GM19455 (cell line): ENCODE measurements around the gene OLIG1.

Experiments
- ATAC-seq: cut with Tn5 transposase; IDR thresholded peaks from one replicate; pipeline ENCODE4 v1.9.1; 2021; ENCODE audit not compliant: unreplicated experiment

The OLIG1 gene, protein sequence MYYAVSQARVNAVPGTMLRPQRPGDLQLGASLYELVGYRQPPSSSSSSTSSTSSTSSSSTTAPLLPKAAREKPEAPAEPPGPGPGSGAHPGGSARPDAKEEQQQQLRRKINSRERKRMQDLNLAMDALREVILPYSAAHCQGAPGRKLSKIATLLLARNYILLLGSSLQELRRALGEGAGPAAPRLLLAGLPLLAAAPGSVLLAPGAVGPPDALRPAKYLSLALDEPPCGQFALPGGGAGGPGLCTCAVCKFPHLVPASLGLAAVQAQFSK

DNA sequence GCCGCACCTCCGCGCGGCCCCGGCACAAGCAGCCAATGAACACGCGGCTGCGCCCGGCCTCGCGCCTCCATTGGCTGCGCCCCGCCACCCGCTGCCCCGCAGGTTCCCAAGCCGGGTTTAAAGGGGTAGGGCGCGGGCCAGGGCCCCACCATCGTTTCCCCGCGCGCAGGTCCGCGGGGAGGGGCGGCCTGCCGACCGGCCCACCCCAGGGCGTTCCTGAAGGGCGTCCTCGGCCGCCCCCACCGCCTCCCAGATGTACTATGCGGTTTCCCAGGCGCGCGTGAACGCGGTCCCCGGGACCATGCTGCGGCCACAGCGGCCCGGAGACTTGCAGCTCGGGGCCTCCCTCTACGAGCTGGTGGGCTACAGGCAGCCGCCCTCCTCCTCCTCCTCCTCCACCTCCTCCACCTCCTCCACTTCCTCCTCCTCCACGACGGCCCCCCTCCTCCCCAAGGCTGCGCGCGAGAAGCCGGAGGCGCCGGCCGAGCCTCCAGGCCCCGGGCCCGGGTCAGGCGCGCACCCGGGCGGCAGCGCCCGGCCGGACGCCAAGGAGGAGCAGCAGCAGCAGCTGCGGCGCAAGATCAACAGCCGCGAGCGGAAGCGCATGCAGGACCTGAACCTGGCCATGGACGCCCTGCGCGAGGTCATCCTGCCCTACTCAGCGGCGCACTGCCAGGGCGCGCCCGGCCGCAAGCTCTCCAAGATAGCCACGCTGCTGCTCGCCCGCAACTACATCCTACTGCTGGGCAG is at the start of gene OLIG1:
Gene OLIG1, plus strand, starts transcription at position 148 of the 750 bp plus-strand sequence. Its CDS starts 106 bp downstream, at position 254.
- no peak for ATAC-seq

DNA sequence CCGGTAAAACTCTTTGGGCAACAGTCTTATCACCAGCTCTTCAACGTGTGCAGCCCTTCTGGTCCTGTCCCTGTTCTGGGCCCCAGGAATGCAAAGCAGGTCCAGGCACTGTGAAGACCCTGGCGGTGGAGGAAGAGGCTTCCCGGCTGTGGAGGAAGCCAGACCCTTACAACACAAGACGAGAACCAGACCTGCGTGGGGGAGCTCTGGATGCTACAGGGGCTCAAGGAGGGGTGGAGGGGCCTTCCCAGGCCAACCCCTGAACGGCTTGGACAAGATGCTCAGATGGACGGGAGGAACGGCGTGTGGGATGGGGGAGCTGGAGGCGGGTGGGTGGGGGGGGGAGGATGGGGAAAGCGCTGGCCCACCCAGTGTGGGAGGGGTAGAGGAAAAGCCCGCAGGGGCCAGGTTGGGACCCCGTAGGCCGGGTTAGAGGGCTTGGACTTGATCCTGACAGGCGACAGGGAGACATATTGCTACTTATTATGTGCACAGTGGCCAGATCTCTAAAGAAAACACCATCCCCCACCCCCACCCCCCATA is 49.3 kb upstream of the OLIG1 start:
- no peak for ATAC-seq

DNA sequence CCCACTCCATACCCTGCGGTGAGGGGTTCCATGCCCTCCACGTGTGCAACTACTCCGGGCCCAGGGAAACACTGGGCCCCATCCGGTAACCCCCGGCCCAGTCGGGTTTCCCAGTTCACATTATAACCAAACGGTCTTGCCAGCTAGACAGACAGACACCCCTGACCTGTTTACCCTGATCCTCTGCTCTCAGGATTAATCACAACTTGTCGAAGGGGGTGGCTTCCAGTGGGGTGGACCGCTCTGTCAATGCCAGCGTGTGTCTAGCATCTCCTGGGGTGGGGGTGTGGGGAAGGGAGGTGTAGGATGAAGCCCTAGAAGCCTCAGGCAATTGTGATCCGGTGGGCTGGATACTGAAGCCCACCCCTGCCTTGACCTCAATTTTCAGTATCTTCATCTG is 48.8 kb upstream of the OLIG1 start:
- ATAC-seq = no peak

- ATAC-seq = no peak
Measured at GRCh38 chr21:33021667-33022066, 48.3 kb upstream of the OLIG1 start.

GRCh38 chr21:33022489-33022827 is 47.5 kb upstream of the OLIG1 start:
- ATAC-seq = no peak

DNA sequence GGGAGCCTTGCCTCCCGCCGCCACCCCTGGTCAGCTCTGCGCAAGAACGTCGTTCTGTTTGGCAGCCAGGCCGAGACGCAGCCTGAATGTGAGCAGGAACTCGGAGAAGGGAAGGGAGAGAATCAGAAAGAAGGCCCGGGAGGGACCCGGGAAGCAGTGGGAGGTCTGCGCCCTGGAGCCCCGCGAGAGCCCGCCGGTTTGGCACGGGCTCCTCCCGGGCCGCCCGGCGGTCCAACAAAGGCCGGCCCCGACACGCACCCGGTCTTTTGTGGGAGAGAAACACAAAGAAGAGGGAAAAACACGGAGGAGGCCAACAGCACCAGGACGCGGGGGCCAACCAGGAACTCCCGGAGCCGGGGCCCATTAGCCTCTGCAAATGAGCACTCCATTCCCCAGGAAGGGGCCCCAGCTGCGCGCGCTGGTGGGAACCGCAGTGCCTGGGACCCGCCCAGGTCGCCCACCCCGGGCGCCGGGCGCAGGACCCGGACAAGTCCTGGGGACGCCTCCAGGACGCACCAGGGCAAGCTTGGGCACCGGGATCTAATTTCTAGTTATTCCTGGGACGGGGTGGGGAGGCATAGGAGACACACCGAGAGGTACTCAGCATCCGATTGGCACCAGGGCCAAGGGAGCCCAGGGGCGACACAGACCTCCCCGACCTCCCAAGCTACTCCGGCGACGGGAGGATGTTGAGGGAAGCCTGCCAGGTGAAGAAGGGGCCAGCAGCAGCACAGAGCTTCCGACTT is 46.9 kb upstream of the OLIG1 start:
- no peak for ATAC-seq

- no peak for ATAC-seq
Measured at GRCh38 chr21:33023574-33024200, 46.3 kb upstream of the OLIG1 start.

DNA sequence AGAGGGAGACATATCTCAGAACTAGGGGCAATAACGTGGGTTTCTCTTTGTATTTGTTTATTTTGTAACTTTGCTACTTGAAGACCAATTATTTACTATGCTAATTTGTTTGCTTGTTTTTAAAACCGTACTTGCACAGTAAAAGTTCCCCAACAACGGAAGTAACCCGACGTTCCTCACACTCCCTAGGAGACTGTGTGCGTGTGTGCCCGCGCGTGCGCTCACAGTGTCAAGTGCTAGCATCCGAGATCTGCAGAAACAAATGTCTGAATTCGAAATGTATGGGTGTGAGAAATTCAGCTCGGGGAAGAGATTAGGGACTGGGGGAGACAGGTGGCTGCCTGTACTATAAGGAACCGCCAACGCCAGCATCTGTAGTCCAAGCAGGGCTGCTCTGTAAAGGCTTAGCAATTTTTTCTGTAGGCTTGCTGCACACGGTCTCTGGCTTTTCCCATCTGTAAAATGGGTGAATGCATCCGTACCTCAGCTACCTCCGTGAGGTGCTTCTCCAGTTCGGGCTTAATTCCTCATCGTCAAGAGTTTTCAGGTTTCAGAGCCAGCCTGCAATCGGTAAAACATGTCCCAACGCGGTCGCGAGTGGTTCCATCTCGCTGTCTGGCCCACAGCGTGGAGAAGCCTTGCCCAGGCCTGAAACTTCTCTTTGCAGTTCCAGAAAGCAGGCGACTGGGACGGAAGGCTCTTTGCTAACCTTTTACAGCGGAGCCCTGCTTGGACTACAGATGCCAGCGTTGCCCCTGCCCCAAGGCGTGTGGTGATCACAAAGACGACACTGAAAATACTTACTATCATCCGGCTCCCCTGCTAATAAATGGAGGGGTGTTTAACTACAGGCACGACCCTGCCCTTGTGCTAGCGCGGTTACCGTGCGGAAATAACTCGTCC is 45.5 kb upstream of the OLIG1 start:
- ATAC-seq = no peak

- no peak for ATAC-seq
Measured at GRCh38 chr21:33025106-33025488, 44.8 kb upstream of the OLIG1 start.

DNA sequence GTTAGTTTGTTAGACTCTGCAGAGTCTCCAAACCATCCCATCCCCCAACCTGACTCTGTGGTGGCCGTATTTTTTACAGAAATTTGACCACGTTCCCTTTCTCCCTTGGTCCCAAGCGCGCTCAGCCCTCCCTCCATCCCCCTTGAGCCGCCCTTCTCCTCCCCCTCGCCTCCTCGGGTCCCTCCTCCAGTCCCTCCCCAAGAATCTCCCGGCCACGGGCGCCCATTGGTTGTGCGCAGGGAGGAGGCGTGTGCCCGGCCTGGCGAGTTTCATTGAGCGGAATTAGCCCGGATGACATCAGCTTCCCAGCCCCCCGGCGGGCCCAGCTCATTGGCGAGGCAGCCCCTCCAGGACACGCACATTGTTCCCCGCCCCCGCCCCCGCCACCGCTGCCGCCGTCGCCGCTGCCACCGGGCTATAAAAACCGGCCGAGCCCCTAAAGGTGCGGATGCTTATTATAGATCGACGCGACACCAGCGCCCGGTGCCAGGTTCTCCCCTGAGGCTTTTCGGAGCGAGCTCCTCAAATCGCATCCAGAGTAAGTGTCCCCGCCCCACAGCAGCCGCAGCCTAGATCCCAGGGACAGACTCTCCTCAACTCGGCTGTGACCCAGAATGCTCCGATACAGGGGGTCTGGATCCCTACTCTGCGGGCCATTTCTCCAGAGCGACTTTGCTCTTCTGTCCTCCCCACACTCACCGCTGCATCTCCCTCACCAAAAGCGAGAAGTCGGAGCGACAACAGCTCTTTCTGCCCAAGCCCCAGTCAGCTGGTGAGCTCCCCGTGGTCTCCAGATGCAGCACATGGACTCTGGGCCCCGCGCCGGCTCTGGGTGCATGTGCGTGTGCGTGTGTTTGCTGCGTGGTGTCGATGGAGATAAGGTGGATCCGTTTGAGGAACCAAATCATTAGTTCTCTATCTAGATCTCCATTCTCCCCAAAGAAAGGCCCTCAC is 44.2 kb upstream of the OLIG1 start, which contains the start of gene OLIG2:
Gene OLIG2, plus strand, starts transcription at position 447 of the 954 bp plus-strand sequence. CDS start 928 bp downstream, outside the sequence.
- ATAC-seq = no peak

DNA sequence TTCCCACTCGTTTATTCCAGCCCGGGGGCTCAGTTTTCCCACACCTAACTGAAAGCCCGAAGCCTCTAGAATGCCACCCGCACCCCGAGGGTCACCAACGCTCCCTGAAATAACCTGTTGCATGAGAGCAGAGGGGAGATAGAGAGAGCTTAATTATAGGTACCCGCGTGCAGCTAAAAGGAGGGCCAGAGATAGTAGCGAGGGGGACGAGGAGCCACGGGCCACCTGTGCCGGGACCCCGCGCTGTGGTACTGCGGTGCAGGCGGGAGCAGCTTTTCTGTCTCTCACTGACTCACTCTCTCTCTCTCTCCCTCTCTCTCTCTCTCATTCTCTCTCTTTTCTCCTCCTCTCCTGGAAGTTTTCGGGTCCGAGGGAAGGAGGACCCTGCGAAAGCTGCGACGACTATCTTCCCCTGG is 43.5 kb upstream of the OLIG1 start:
- ATAC-seq = no peak

DNA sequence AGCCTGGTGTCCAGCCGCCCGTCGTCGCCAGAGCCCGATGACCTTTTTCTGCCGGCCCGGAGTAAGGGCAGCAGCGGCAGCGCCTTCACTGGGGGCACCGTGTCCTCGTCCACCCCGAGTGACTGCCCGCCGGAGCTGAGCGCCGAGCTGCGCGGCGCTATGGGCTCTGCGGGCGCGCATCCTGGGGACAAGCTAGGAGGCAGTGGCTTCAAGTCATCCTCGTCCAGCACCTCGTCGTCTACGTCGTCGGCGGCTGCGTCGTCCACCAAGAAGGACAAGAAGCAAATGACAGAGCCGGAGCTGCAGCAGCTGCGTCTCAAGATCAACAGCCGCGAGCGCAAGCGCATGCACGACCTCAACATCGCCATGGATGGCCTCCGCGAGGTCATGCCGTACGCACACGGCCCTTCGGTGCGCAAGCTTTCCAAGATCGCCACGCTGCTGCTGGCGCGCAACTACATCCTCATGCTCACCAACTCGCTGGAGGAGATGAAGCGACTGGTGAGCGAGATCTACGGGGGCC is 43.0 kb upstream of the OLIG1 start:
- no peak for ATAC-seq

- ATAC-seq = no peak
Measured at GRCh38 chr21:33027401-33028286, 42.3 kb upstream of the OLIG1 start.

DNA sequence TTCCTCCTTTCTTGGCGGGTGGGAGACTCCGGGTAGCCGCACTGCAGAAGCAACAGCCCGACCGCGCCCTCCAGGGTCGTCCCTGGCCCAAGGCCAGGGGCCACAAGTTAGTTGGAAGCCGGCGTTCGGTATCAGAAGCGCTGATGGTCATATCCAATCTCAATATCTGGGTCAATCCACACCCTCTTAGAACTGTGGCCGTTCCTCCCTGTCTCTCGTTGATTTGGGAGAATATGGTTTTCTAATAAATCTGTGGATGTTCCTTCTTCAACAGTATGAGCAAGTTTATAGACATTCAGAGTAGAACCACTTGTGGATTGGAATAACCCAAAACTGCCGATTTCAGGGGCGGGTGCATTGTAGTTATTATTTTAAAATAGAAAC is 41.7 kb upstream of the OLIG1 start:
- no peak for ATAC-seq

DNA sequence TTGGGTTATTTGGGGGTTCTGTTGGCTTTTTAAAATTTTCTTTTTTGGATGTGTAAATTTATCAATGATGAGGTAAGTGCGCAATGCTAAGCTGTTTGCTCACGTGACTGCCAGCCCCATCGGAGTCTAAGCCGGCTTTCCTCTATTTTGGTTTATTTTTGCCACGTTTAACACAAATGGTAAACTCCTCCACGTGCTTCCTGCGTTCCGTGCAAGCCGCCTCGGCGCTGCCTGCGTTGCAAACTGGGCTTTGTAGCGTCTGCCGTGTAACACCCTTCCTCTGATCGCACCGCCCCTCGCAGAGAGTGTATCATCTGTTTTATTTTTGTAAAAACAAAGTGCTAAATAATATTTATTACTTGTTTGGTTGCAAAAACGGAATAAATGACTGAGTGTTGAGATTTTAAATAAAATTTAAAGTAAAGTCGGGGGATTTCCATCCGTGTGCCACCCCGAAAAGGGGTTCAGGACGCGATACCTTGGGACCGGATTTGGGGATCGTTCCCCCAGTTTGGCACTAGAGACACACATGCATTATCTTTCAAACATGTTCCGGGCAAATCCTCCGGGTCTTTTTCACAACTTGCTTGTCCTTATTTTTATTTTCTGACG is 41.1 kb upstream of the OLIG1 start:
- ATAC-seq = no peak

DNA sequence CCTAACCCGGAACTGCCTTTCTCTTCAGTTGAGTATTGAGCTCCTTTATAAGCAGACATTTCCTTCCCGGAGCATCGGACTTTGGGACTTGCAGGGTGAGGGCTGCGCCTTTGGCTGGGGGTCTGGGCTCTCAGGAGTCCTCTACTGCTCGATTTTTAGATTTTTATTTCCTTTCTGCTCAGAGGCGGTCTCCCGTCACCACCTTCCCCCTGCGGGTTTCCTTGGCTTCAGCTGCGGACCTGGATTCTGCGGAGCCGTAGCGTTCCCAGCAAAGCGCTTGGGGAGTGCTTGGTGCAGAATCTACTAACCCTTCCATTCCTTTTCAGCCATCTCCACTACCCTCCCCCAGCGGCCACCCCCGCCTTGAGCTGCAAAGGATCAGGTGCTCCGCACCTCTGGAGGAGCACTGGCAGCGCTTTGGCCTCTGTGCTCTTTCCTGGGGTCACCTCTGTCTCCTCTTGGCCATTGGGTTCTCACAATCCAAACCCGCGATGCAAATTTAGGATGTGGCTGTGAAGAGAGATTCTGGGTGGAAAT is 40.5 kb upstream of the OLIG1 start:
- no peak for ATAC-seq

DNA sequence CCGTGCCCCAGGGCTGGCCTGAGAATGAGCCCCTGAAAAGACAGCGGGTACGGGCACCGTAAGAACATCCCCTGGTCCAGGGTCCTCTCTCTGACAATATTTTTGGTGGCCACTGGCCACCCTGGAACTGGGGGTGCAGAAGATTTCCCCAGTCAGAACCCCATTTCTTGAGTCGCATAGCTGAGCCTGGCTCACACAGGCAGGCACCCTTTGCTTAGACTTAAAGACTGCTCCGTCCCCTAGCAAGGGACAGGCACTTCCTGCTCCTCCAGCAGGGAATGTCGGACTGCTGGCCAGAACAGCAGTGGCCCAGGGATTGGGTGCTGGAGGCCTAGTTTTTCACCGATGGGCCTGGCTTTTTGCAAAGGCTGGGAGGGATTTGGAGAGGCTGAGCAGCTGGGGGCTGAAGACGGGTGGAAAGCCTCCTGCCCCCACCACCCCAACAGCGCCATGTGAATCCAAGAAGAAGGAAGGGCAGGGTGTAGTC is 39.9 kb upstream of the OLIG1 start:
- ATAC-seq = no peak
